Endothelial cell of umbilical vein (primary cell): Measurements from ENCODE around the gene MAPT.

ENCODE experiments used
- CTCF ChIP-seq, 2 donors: IDR thresholded peaks; 1 replicate in 1 of 2; 2 replicates in 1 of 2; pipeline ENCODE4 v1.5.1; 2011; ENCODE audit warnings: low read length in 2 of 2, mild to moderate bottlenecking in 2 of 2, moderate library complexity in 2 of 2, control low read depth in 1 of 2, inconsistent platforms in 1 of 2, low read depth in 1 of 2; ENCODE audit not compliant: insufficient read depth in 1 of 2; ENCODE audit errors: extremely low read depth in 1 of 2
- JUN ChIP-seq: IDR thresholded peaks from 2 replicates; pipeline ENCODE4 v1.6.1; 2011; ENCODE audit warnings: borderline replicate concordance, low read depth; ENCODE audit not compliant: insufficient read length, insufficient read depth

GRCh38 chr17:46003907-46004748, 109.8 kb downstream of the MAPT start:
- TF ChIP-seq CTCF (IDR thresholded peaks at IDR 0.05; ENCODE audit: extremely low read depth in 1 of 2, insufficient read depth in 1 of 2, low read depth in 1 of 2, low read length in 2 of 2) (no peak), JUN (no peak)
